HUES6 (cell line): ENCODE measurements around the gene EEF1AKMT3.

Experiments
- H3K27ac ChIP-seq: 2 replicates; pipeline ENCODE4 v1.7.0; 2013; ENCODE audit warnings: low read depth, mild to moderate bottlenecking, low read length, inconsistent platforms
- H3K27me3 ChIP-seq: 2 replicates; pipeline ENCODE4 v1.6.1; 2013; ENCODE audit warnings: low read length; ENCODE audit not compliant: control insufficient read depth, insufficient read depth
- H3K36me3 ChIP-seq: 2 replicates; pipeline ENCODE4 v1.6.1; 2013; ENCODE audit warnings: low read length; ENCODE audit not compliant: control insufficient read depth, insufficient read depth
- H3K4me1 ChIP-seq: 2 replicates; pipeline ENCODE4 v1.6.1; 2013; ENCODE audit warnings: low read length; ENCODE audit not compliant: control insufficient read depth, insufficient read depth
- H3K4me3 ChIP-seq: 2 replicates; pipeline ENCODE4 v1.5.1; 2013; ENCODE audit warnings: low read depth, low read length
- H3K9ac ChIP-seq: one replicate; pipeline ENCODE4 v1.6.1; 2013; ENCODE audit warnings: mild to moderate bottlenecking, low read length
- H3K9me3 ChIP-seq: 2 replicates; pipeline ENCODE4 v1.6.1; 2013; ENCODE audit warnings: low read depth, low read length; ENCODE audit not compliant: control insufficient read depth, insufficient read depth

EEF1AKMT3 gene

DNA sequence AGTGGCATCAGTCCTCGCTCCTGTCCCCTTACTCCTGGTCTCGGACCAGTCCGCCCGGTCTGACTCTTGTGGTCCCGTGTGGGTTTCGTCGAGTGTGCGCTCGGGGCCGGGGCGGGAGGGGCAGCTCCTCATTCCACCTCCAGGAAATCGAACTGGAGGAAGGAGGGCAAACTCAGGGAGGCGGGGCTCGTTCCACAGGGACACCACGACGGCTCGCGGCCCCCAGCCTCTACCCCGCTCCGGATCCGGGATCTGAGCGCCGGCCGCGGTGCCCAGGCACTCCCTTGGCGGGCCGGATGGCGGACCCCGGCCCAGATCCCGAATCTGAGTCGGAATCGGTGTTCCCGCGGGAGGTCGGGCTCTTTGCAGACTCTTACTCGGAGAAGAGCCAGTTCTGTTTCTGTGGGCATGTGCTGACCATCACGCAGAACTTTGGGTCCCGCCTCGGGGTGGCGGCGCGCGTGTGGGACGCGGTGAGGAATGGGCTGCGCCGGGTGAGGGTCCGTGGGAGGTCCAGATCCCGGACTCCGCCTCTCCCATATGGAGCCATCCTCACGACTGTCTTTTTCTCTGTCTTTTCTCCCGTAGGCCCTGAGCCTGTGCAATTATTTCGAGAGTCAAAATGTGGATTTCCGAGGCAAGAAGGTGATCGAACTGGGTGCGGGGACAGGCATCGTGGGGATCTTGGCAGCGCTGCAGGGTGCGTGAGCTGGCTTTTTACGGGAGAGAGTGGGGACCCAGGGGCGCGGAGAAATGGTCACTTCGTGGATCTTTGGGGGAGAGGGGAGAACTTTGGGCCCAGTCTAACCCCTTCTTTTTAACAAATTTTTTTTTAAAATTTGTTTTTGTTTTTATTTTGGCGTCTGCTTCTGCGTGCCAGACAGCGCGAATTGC is at the start of gene EEF1AKMT3:
TSS of gene EEF1AKMT3 (plus strand) at position 186 of the 894 bp plus-strand sequence. CDS start at position 297, 111 bp downstream.
- Histone ChIP-seq H3K9ac (peak within 1 kb of the TSS; percentile 97), H3K4me3 (peak within 1 kb of the TSS; percentile 79), H3K4me1 (no peaks in the 10 kb centered on the region), H3K27ac (peak within 1 kb of the TSS; percentile 91), H3K9me3 (no peaks in the 10 kb centered on the region), H3K36me3 (peaks cover 28% of the 10 kb centered on the region), H3K27me3 (no peaks in the 10 kb centered on the region)

DNA sequence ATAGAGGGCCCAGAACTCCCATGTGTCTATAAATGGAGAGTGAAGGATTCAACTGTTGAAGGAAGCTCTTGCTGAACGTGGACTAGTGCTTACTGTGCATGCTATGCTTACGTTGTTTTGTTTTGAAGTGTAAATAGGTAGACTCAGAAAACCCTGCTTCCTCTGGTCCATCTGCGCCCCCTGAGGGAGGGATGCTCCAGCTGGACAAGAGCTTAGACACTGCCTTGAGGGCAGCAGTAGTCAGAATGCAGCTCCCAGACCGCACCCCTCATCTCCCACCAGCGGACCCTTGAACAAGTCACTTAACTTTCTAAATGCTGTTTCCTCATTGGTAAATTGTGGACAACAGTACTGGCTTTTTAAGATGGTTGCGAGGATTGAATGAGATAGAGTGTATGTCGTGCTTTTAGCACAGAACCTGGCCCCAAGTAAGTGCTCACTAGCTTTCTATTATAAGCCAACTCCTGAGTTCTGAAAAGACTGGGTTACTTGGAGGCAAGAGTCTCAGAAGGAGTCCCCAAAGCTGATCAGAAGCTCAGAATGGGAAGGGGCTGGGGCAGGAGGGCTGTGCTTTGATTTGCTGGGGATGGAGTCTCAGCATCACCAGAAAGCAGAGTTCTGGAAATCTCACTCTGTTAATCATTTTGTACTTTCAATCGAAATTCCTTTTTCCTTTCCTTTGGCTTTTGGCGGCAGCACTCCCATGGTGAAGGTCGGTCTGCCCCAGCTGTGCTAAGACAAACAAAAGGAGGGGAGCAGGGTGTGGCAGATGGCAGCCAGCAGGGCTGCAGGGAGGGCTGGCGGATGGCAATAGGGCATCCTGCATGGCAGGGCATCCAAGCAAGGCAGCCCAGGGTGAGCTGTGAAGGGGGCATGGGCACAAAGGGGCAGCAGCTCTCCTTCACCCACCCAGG is 49.4 kb upstream of the EEF1AKMT3 start:
- H3K4me3 ChIP-seq, result no peak overlapping the region
- peaks cover 32% of the 10 kb centered on the region for H3K36me3 ChIP-seq
- no peaks in the 10 kb centered on the region for H3K9me3 ChIP-seq
- H3K4me1 ChIP-seq, result 0 out of 2 replicates have a peak, but pooled peaks cover 5% of the 10 kb centered on the region
- H3K27ac ChIP-seq, result no peak overlapping the region
- H3K9ac ChIP-seq, result no peak overlapping the region
- H3K27me3 ChIP-seq, result peaks cover 52% of the 10 kb centered on the region

- peaks cover 28% of the 10 kb centered on the region for H3K36me3 ChIP-seq
- no peak overlapping the region for H3K4me3 ChIP-seq
- 0 out of 2 replicates have a peak, but pooled peaks cover 5% of the 10 kb centered on the region for H3K4me1 ChIP-seq
- H3K27me3 ChIP-seq, result peaks cover 59% of the 10 kb centered on the region
- H3K27ac ChIP-seq, result no peak overlapping the region
- no peaks in the 10 kb centered on the region for H3K9me3 ChIP-seq
- H3K9ac ChIP-seq, result no peak overlapping the region
Measured at GRCh38 chr12:57723630-57723962, 48.8 kb upstream of the EEF1AKMT3 start.

- H3K27ac ChIP-seq, result no peak overlapping the region
- peaks cover 64% of the 10 kb centered on the region for H3K27me3 ChIP-seq
- H3K4me1 ChIP-seq, result 0 out of 2 replicates have a peak, but pooled peaks cover 5% of the 10 kb centered on the region
- peaks cover 23% of the 10 kb centered on the region for H3K36me3 ChIP-seq
- H3K9ac ChIP-seq, result no peak overlapping the region
- no peak overlapping the region for H3K4me3 ChIP-seq
- H3K9me3 ChIP-seq, result no peaks in the 10 kb centered on the region
Measured at GRCh38 chr12:57724003-57724935, 48.1 kb upstream of the EEF1AKMT3 start.

- no peaks in the 10 kb centered on the region for H3K9me3 ChIP-seq
- peaks cover 15% of the 10 kb centered on the region for H3K36me3 ChIP-seq
- H3K4me3 ChIP-seq, result no peak overlapping the region
- H3K4me1 ChIP-seq, result 0 out of 2 replicates have a peak, but pooled peaks cover 5% of the 10 kb centered on the region
- H3K27me3 ChIP-seq, result peaks cover 73% of the 10 kb centered on the region
- no peak overlapping the region for H3K9ac ChIP-seq
- H3K27ac ChIP-seq, result no peak overlapping the region
Measured at GRCh38 chr12:57724936-57725740, 47.3 kb upstream of the EEF1AKMT3 start.

GRCh38 chr12:57725851-57726150 is 46.6 kb upstream of the EEF1AKMT3 start:
- H3K9ac ChIP-seq, result no peak overlapping the region
- peaks cover 79% of the 10 kb centered on the region for H3K27me3 ChIP-seq

DNA sequence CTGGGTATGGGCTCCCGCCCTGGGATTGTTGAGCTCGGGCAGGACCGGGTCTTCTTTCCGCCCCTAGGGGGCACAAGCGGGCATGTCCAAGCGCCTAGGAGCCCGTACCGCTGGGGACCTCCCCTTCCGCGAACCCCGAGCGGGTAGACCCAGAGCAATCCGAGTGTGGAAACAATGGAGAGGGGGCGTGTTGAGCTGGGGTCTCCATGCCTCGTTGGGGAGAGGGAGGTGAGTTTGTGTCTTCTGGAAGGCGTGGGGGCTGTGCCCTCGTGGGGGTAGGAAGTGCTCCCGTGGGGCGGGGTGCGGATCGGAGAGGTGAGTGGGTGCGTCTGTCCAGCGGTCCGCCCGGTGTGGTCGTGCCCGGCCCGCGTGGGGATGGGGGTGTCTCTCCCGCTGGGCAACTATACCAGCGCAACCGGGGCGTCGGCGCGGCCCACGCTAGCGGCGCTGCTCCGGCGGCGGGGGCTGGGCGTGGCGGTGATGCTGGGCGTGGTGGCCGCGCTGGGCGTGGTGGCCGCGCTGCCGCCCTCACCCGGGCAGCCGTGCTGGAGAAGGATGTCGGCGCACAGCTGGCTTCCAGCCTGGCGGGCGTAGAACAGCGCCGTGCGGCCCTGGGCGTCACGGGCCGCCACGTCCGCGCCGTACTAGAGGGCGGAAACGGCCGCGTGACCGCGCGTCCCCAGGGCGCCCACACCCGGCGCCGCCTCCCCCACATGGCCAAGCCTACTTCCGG is 46.1 kb upstream of the EEF1AKMT3 start:
- Histone ChIP-seq H3K27ac (no peak overlapping the region), H3K27me3 (peaks cover 84% of the 10 kb centered on the region), H3K9ac (peak overlapping the region; percentile 4), H3K36me3 (peaks cover 3% of the 10 kb centered on the region), H3K4me1 (0 out of 2 replicates have a peak, but pooled peaks cover 5% of the 10 kb centered on the region), H3K4me3 (peak overlapping the region; percentile 64), H3K9me3 (no peaks in the 10 kb centered on the region)

More at GRCh38 chr12:57725851-57726150, 46.6 kb upstream of the EEF1AKMT3 start:
- peaks cover 8% of the 10 kb centered on the region for H3K36me3 ChIP-seq
- no peak overlapping the region for H3K27ac ChIP-seq
- H3K4me1 ChIP-seq, result 0 out of 2 replicates have a peak, but pooled peaks cover 5% of the 10 kb centered on the region
- no peaks in the 10 kb centered on the region for H3K9me3 ChIP-seq
- peak overlapping the region; percentile 64 for H3K4me3 ChIP-seq

DNA sequence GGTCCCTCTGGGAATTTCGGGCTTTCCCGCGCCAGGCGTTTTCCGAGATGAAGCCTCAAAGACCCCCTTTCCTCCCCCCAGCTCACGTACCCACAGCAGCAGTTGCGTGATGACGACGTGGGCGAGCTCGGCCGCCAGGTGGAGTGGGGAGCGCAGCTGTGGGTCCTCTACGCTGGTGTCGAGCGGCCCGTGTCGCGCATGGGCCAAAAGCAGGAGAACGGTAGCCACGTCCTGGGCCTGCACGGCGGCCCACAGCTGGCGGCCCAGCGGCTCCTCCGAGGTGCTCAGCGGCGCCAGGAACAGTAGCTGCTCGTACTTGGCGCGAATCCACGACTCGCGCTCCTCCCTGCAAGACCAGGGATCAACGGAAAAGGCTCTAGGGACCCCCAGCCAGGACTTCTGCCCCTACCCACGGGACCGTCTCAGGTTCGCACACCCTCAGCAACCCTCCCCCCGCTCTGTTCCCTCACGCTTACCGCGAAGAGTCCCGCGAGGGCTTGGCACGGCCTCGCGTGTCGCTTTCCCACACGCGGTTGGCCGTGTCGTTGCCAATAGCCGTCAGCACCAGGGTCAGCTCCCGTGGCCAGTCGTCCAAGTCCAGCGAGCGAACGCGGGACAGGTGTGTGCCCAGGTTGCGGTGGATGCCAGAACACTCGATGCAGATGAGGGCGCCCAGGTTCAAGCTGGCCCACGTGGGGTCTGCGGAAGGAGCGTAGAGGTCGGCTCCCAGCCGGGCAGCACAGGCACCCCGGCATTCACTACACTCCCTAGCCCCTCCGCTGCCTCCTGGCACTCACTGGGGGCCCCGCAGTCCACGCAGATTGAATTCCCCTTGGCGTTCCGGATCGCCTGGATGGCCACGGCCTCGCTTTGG is 45.3 kb upstream of the EEF1AKMT3 start:
- Histone ChIP-seq H3K4me1 (0 out of 2 replicates have a peak, but pooled peaks cover 5% of the 10 kb centered on the region), H3K9me3 (no peaks in the 10 kb centered on the region), H3K36me3 (no peaks in the 10 kb centered on the region), H3K9ac (no peak overlapping the region), H3K27me3 (peaks cover 92% of the 10 kb centered on the region), H3K27ac (no peak overlapping the region), H3K4me3 (peak overlapping the region; percentile 64)
